Calu3 (cell line): ENCODE results near the gene GGT7. TPM values are rescaled to one million over a fixed set of nuclear protein-coding genes. Genes with fewer than 3 reads are reported as not detected.

Experiments used
- BruUV-seq: library from RNA; stranded (reverse); fragments of 400-500 nt; replicated peaks from 2 replicates; lab custom pipeline; 2021; lab: Mats Ljungman, UMichigan
- CTCF ChIA-PET: fragments of 300-600 bp; sonication (Branson Sonifier 250); formaldehyde crosslinking; loops from one replicate; lab custom pipeline; 2022; ENCODE audit warnings: antibody characterized with exemption; lab: Charles Lee
- DNase-seq: peaks from one replicate; pipeline ENCODE4 v3.0.0; 2022
- H3K27ac Mint-ChIP-seq: one replicate; pipeline ENCODE4 v1.8.0; 2022; ENCODE audit warnings: mixed read lengths; ENCODE audit not compliant: unreplicated experiment
- H3K27me3 Mint-ChIP-seq: one replicate; pipeline ENCODE4 v1.8.0; 2022; ENCODE audit warnings: mixed read lengths; ENCODE audit not compliant: unreplicated experiment
- H3K36me3 Mint-ChIP-seq: one replicate; pipeline ENCODE4 v1.8.0; 2022; ENCODE audit warnings: mild to moderate bottlenecking, moderate library complexity, mixed read lengths; ENCODE audit not compliant: insufficient read depth, unreplicated experiment
- H3K4me1 Mint-ChIP-seq: one replicate; pipeline ENCODE4 v1.8.0; 2022; ENCODE audit warnings: mild to moderate bottlenecking, low read depth, mixed read lengths; ENCODE audit not compliant: unreplicated experiment
- H3K4me3 Mint-ChIP-seq: one replicate; pipeline ENCODE4 v1.8.0; 2022; ENCODE audit warnings: mild to moderate bottlenecking, low read depth, moderate library complexity, mixed read lengths; ENCODE audit not compliant: unreplicated experiment
- H3K9me3 Mint-ChIP-seq: one replicate; pipeline ENCODE4 v1.8.0; 2022; ENCODE audit warnings: low read depth, mixed read lengths; ENCODE audit not compliant: unreplicated experiment
- intact Hi-C: fragments of 100-400 bp; cut with micrococcal nuclease; formaldehyde crosslinking; loops from one replicate; pipeline ENCODE4 v1.10.0; 2022; ENCODE audit not compliant: unreplicated experiment
- total RNA-seq: library from RNA; stranded (reverse); gene quantifications from 2 replicates; pipeline ENCODE4 v1.2.3, GENCODE V29; 2022
- TF ChIP-seq, protein P1 (sequence below): fragments of 200-600 bp; IDR thresholded peaks from one replicate; pipeline ENCODE4 v1.8.0; 2022; ENCODE audit warnings: antibody characterized with exemption; ENCODE audit not compliant: unreplicated experiment

GGT7 gene
- total RNA-seq, 1 experiment from 2014 or later: 16.2 TPM

DNA sequence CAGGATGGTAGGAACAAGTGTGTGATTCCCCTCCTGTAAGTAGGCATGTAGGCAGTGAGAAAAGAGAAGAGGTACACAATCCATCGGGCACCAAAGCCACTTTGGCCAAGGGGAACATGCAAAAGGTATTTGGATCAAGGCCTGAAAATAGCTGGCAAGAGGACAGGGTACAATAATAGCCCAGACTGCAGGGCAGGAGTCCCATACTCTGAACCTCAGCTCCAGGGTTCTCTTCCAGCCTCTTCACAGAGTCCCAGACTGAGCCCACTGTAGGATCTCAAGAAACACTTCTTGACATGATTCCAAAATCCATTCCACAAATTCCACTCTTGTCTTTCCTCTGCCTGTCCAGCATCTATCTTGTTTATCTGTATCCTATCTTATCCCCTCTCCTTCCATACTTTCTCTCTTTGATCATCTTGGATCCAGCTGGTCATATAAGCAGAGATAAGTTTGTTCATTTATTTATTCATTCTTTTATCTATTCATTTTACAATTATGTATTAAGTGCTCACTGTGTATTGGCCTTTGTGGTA is 23.5 kb upstream of the GGT7 start:
- TF ChIP-seq, protein P1, sequence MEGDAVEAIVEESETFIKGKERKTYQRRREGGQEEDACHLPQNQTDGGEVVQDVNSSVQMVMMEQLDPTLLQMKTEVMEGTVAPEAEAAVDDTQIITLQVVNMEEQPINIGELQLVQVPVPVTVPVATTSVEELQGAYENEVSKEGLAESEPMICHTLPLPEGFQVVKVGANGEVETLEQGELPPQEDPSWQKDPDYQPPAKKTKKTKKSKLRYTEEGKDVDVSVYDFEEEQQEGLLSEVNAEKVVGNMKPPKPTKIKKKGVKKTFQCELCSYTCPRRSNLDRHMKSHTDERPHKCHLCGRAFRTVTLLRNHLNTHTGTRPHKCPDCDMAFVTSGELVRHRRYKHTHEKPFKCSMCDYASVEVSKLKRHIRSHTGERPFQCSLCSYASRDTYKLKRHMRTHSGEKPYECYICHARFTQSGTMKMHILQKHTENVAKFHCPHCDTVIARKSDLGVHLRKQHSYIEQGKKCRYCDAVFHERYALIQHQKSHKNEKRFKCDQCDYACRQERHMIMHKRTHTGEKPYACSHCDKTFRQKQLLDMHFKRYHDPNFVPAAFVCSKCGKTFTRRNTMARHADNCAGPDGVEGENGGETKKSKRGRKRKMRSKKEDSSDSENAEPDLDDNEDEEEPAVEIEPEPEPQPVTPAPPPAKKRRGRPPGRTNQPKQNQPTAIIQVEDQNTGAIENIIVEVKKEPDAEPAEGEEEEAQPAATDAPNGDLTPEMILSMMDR: no peak
- no peaks in the 10 kb centered on the region for H3K4me1 Mint-ChIP-seq

DNA sequence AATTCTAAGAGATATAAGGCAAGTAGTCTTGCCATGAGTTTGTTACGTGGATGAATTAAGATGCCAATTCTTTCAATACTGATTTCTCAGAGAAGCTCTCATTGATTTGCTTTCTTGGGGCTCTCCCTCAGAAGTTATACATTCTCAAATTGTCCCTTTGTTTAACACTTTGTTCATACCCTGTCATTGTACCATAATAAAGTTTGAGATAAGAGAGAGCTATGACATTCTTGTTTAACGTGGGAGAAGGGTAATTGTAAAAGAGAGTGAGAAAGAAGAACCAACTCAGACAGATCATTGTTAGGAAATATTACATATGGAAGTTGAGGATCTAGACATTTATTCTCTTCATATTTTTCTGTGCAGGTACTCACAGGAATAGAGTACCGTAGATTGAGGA is 22.8 kb upstream of the GGT7 start:
- Mint-ChIP-seq H3K4me3 (no peak overlapping the region), H3K4me1 (no peaks in the 10 kb centered on the region), H3K27me3 (no peaks in the 10 kb centered on the region), H3K36me3 (no peaks in the 10 kb centered on the region), H3K27ac (no peak overlapping the region), H3K9me3 (no peaks in the 10 kb centered on the region)
- intact Hi-C loops: no loop called here
- CTCF ChIA-PET: interaction anchor here (1.7 kb wide), 1 partner anchor 12 kb away, joined by 3 read pairs; no protein-coding TSS in a partner anchor
- TF ChIP-seq, protein P1: no peak
- no peak for DNase-seq
- BruUV-seq: no TSS peak

More for the DNA sequence above, 23.5 kb upstream of the GGT7 start:
- no peak for DNase-seq
- Mint-ChIP-seq H3K36me3 (no peaks in the 10 kb centered on the region), H3K9me3 (no peaks in the 10 kb centered on the region), H3K4me3 (no peak overlapping the region), H3K27me3 (no peaks in the 10 kb centered on the region), H3K27ac (no peak overlapping the region)
- intact Hi-C loops: no loop called here
- no TSS peak for BruUV-seq
- CTCF ChIA-PET: interaction anchor here (0.6 to 1.7 kb wide), 3 partner anchors 11 to 452 kb away, joined by 3 to 5 read pairs (median 3); no protein-coding TSS in a partner anchor

DNA sequence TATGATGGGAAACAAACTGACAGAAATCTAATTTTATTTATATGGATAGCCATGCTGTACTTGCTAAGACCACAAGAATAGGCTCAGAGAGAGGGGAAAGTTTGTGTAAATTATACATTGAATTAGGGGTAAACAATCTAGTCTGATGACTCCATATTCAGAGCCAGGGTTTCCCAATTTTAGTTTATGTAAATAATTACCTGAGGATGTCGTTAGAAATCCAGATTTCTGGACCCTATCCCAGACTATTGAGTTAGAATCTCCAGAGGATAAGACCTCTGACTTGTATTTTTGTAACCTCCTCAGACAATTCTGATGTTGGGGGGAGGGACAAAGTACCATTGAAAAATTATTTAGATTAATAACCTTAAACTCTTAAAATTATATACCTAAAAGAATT is 22.1 kb upstream of the GGT7 start:
- Mint-ChIP-seq H3K36me3 (no peaks in the 10 kb centered on the region), H3K9me3 (no peaks in the 10 kb centered on the region), H3K27ac (no peak overlapping the region), H3K4me1 (peaks cover 5% of the 10 kb centered on the region), H3K4me3 (no peak overlapping the region), H3K27me3 (no peaks in the 10 kb centered on the region)
- intact Hi-C loops: no loop called here
- no peak for DNase-seq
- BruUV-seq: no TSS peak
- TF ChIP-seq, protein P1: no peak
- CTCF ChIA-PET: interaction anchor here (1.7 kb wide), 1 partner anchor 13 kb away, joined by 3 read pairs; no protein-coding TSS in a partner anchor

DNA sequence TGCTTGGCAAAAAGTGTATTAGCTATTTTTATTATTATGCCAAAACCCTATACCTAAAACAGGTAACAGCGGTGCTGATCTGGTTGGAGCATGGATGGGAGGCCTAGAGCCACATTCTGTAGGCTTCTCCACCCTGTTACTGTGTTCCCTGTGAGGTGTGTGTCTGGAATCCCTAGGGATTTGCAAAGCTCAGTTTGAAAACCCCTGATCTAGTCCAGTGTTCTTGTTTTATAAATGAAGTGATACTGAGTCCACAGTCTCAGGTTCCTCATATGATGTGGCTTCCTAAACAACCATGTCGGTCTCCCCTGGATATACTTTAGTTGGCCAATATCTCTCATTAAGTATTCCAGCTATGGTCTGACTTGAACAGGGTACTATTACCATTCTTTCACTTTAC is 20.0 kb upstream of the GGT7 start:
- BruUV-seq: no TSS peak
- TF ChIP-seq, protein P1: no peak
- H3K4me3 Mint-ChIP-seq: no peak overlapping the region
- no peak for DNase-seq
- intact Hi-C loops: no loop called here
- no peaks in the 10 kb centered on the region for H3K27me3 Mint-ChIP-seq
- H3K36me3 Mint-ChIP-seq: no peaks in the 10 kb centered on the region
- H3K27ac Mint-ChIP-seq: no peak overlapping the region
- H3K4me1 Mint-ChIP-seq: peaks cover 10% of the 10 kb centered on the region
- H3K9me3 Mint-ChIP-seq: peaks cover 4% of the 10 kb centered on the region
- CTCF ChIA-PET: interaction anchor here (0.5 to 0.6 kb wide), 2 partner anchors 12 to 397 kb away, joined by 3 to 4 read pairs; no protein-coding TSS in a partner anchor
